Activated CD4-positive, alpha-beta T cell treated with anti-CD3 and anti-CD28 coated beads, Interleukin-2, amount 10 ng/mL, durations not matched to agents 24 days and 14 days (primary cell): ENCODE results near the gene FLCN. TPM values are rescaled to one million over a fixed set of nuclear protein-coding genes. Genes with fewer than 3 reads are reported as not detected.

Experiments
- DNase-seq: peaks from one replicate; pipeline ENCODE4 v3.0.0; 2022
- H3K27ac Mint-ChIP-seq: one replicate; pipeline ENCODE4 v1.8.0; 2022; ENCODE audit warnings: mild to moderate bottlenecking, mixed read lengths
- H3K27me3 Mint-ChIP-seq: one replicate; pipeline ENCODE4 v1.8.0; 2022; ENCODE audit warnings: mixed read lengths
- H3K36me3 Mint-ChIP-seq: one replicate; pipeline ENCODE4 v1.8.0; 2022; ENCODE audit warnings: low read depth, mild to moderate bottlenecking, mixed read lengths
- H3K4me1 Mint-ChIP-seq: one replicate; pipeline ENCODE4 v1.8.0; 2021; ENCODE audit warnings: mixed read lengths
- H3K4me3 Mint-ChIP-seq: one replicate; pipeline ENCODE4 v1.8.0; 2022; ENCODE audit warnings: mild to moderate bottlenecking, moderate library complexity, mixed read lengths
- H3K9me3 Mint-ChIP-seq: one replicate; pipeline ENCODE4 v1.8.0; 2021; ENCODE audit warnings: mixed read lengths
- intact Hi-C: fragments of 100-400 bp; cut with micrococcal nuclease; formaldehyde crosslinking; loops from one replicate; pipeline ENCODE4 v1.15.1; 2023
- total RNA-seq: library from RNA; stranded (reverse); gene quantifications from 2 replicates; pipeline ENCODE4 v1.2.3, GENCODE V29; 2022

FLCN gene
- total RNA-seq, 1 donor from 2014 or later, result 34.1 TPM

- Mint-ChIP-seq H3K4me1 (peaks cover 28% of the 10 kb centered on the region), H3K4me3 (no peak overlapping the region), H3K27ac (peak overlapping the region; percentile 41), H3K9me3 (no peaks in the 10 kb centered on the region), H3K36me3 (peaks cover 28% of the 10 kb centered on the region), H3K27me3 (no peaks in the 10 kb centered on the region)
- no peak for DNase-seq
- intact Hi-C loops, result no loop called here
Observed at GRCh38 chr17:17170346-17170985, 66.5 kb downstream of the FLCN start.

- Mint-ChIP-seq H3K4me3 (no peak overlapping the region), H3K27ac (no peak overlapping the region), H3K36me3 (peaks cover 35% of the 10 kb centered on the region), H3K9me3 (no peaks in the 10 kb centered on the region), H3K27me3 (no peaks in the 10 kb centered on the region), H3K4me1 (peaks cover 24% of the 10 kb centered on the region)
- intact Hi-C loops, result no loop called here
- DNase-seq, result no peak
Observed at GRCh38 chr17:17169396-17169795, 67.6 kb downstream of the FLCN start.

DNA sequence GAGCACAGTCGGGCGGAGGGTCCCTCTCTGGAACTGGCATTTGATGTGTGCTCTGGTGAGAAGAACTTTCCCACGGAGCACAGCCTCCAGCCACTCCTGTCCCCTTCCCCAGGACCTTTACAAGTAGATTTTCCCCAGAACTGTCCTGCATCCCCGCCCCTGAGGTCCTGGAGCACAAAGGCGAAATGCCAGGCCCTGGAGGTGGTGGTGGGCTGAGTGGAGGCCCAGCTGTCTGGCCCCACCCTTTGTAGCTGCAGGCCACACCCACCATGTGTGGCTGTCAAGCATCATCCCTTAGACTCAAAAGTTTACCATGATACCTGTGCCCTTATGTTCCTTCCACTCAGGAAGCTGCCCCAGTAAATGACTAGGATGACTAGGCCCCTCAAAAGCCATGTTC, 68.6 kb downstream of the FLCN start:
- intact Hi-C loops, result no loop called here
- no peaks in the 10 kb centered on the region for H3K27me3 Mint-ChIP-seq
- no peak overlapping the region for H3K4me3 Mint-ChIP-seq
- H3K9me3 Mint-ChIP-seq, result no peaks in the 10 kb centered on the region
- H3K27ac Mint-ChIP-seq, result peak overlapping the region; percentile 25
- peaks cover 23% of the 10 kb centered on the region for H3K4me1 Mint-ChIP-seq
- DNase-seq, result no peak
- H3K36me3 Mint-ChIP-seq, result peaks cover 34% of the 10 kb centered on the region

DNA sequence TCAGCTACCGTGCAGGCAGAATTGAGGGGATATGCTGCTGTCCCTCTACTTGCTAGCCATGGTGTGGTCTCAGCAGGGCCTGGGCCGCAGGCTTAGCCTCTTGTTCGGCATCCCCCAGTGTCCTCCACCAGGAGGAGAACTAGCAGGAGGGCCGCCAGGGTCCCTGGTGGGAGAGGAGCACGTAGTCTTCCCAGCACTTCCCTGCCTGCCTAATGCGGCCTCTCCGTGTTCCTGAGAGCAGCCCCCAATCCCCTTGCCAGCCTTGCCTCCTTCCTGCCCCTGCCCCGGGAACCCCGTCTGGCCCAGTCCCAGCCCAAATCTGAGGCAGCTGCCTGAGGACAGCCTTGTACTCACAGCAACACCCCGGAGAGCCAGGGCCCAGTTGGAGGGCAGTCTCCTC, 69.0 kb downstream of the FLCN start:
- H3K4me3 Mint-ChIP-seq, result no peak overlapping the region
- no peak for DNase-seq
- peaks cover 37% of the 10 kb centered on the region for H3K36me3 Mint-ChIP-seq
- peaks cover 21% of the 10 kb centered on the region for H3K4me1 Mint-ChIP-seq
- no peaks in the 10 kb centered on the region for H3K9me3 Mint-ChIP-seq
- H3K27me3 Mint-ChIP-seq, result no peaks in the 10 kb centered on the region
- intact Hi-C loops, result no loop called here
- H3K27ac Mint-ChIP-seq, result no peak overlapping the region

DNA sequence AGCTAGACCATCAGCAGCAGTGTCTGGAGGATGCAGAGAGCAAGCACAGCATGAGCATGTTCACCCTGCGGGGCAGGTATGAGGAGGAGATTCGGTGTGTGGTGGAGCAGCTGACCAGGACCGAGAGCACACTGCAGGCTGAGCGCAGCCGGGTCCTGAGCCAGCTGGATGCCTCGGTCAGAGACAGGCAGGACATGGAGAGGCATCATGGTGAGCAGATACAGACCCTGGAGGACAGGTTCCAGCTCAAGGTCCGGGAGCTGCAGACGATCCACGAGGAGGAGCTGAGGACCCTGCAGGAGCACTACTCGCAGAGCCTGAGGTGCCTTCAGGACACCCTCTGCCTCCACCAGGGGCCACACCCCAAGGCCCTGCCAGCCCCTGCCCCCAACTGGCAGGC, 69.6 kb downstream of the FLCN start:
- DNase-seq, result no peak
- peaks cover 36% of the 10 kb centered on the region for H3K36me3 Mint-ChIP-seq
- intact Hi-C loops, result no loop called here
- no peaks in the 10 kb centered on the region for H3K9me3 Mint-ChIP-seq
- no peak overlapping the region for H3K27ac Mint-ChIP-seq
- no peaks in the 10 kb centered on the region for H3K27me3 Mint-ChIP-seq
- H3K4me1 Mint-ChIP-seq, result peaks cover 16% of the 10 kb centered on the region
- H3K4me3 Mint-ChIP-seq, result no peak overlapping the region

DNA sequence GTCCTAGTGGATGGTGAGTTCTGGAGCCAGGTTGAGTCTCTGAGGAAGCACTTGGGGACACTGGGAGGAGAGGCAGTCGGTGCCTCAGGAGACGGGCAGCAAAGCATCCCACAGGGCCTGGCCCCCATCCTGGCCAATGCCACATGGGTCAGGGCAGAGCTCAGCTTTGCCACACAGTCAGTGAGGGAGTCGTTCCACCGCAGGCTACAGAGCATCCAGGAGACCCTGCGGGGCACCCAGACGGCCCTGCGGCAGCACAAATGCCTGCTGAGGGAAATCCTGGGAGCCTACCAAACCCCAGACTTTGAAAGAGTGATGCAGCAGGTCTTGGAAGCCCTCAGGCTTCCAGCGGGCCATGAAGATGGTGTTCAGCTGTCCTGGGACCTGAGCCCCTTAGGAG, 70.5 kb downstream of the FLCN start:
- intact Hi-C loops, result no loop called here

DNA sequence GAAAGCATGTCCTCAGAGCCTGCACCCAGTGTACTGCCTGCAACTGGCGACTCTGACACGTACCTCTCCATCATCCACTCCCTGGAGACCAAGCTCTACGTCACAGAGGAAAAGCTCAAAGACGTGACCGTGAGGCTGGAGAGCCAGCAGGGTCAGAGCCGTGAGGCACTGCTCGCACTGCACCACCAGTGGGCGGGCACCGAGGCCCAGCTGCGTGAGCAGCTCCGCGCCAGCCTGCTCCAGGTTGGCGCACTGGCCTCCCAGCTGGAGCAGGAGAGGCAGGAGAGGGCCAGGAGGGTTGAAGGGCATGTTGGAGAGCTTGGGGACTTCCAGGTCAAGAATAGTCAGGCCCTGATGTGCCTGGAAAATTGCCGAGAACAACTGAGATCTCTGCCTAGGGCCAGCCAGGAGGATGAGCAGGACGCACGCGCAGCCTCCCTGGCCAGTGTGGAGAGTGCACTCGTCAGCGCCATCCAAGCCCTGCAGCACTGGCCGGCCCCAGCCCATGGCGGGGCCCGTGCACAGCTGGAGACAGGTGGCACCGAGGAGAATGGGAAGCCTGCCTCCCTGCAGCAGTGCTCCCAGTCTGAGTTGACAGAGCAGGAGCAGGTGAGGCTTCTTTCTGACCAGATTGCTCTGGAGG, 71.2 kb downstream of the FLCN start:
- DNase-seq, result no peak
- H3K36me3 Mint-ChIP-seq, result peaks cover 33% of the 10 kb centered on the region
- intact Hi-C loops, result no loop called here
- H3K4me1 Mint-ChIP-seq, result peaks cover 10% of the 10 kb centered on the region
- no peaks in the 10 kb centered on the region for H3K9me3 Mint-ChIP-seq
- H3K27ac Mint-ChIP-seq, result no peak overlapping the region
- H3K4me3 Mint-ChIP-seq, result no peak overlapping the region
- no peaks in the 10 kb centered on the region for H3K27me3 Mint-ChIP-seq

More for the DNA sequence above, 70.5 kb downstream of the FLCN start:
- H3K27me3 Mint-ChIP-seq, result no peaks in the 10 kb centered on the region
- peaks cover 35% of the 10 kb centered on the region for H3K36me3 Mint-ChIP-seq
- no peaks in the 10 kb centered on the region for H3K9me3 Mint-ChIP-seq
- no peak for DNase-seq
- H3K4me3 Mint-ChIP-seq, result no peak overlapping the region
- H3K27ac Mint-ChIP-seq, result no peak overlapping the region
- peaks cover 14% of the 10 kb centered on the region for H3K4me1 Mint-ChIP-seq

GRCh38 chr17:17164676-17165075, 72.3 kb downstream of the FLCN start:
- Mint-ChIP-seq H3K27ac (no peak overlapping the region), H3K36me3 (peaks cover 33% of the 10 kb centered on the region), H3K4me1 (peaks cover 10% of the 10 kb centered on the region), H3K27me3 (no peaks in the 10 kb centered on the region), H3K9me3 (no peaks in the 10 kb centered on the region), H3K4me3 (no peak overlapping the region)
- DNase-seq, result no peak
- intact Hi-C loops, result no loop called here

GRCh38 chr17:17164156-17164555, 72.8 kb downstream of the FLCN start:
- peaks cover 7% of the 10 kb centered on the region for H3K4me1 Mint-ChIP-seq

More at GRCh38 chr17:17164156-17164555, 72.8 kb downstream of the FLCN start:
- Mint-ChIP-seq H3K9me3 (no peaks in the 10 kb centered on the region), H3K27ac (no peak overlapping the region), H3K27me3 (no peaks in the 10 kb centered on the region), H3K36me3 (peaks cover 34% of the 10 kb centered on the region), H3K4me3 (no peak overlapping the region)
- DNase-seq, result no peak
- intact Hi-C loops, result no loop called here

Other genes with a start within 250 kb of the FLCN start
- gene MPRIP, start 194.7 kb downstream of the FLCN start, total RNA-seq, result 155 and 161 TPM in 2 replicates
- gene PLD6, start 30.8 kb downstream of the FLCN start, total RNA-seq, result 17.2 and 17.3 TPM in 2 replicates
- gene COPS3, start 44.1 kb upstream of the FLCN start, total RNA-seq, result 125 and 133 TPM in 2 replicates
- gene NT5M, start 66.2 kb upstream of the FLCN start, total RNA-seq, result 7.1 and 8.1 TPM in 2 replicates
- gene MED9, start 239.8 kb upstream of the FLCN start, total RNA-seq, result 14.4 and 15.3 TPM in 2 replicates